UCSD-AML1 (cell line): ENCODE results near the gene FYTTD1.
A peak's percentile ranks its signal among the peaks of the same experiment; 100 is the strongest.
"Not testable (repeated sequence)": the region's sequence is repeated elsewhere in the genome, so short reads cannot be mapped to it uniquely, and the experiment has no call there.

Source experiments
- DNase-seq: peaks from one replicate; lab custom pipeline; 2025; ENCODE audit not compliant: unreplicated experiment; lab: John Stamatoyannopoulos, UW

The FYTTD1 gene

GRCh38 chr3:197749601-197750395 is at the start of gene FYTTD1:
FYTTD1 (plus strand) TSS chr3:197749883; CDS start chr3:197749972, 89 bp downstream.
- peak; percentile 95 for DNase-seq

- no peak for DNase-seq
These were observed 49.6 kb upstream of the FYTTD1 start for GRCh38 chr3:197700095-197700494.

GRCh38 chr3:197701841-197702240 is 47.8 kb upstream of the FYTTD1 start:
- no peak for DNase-seq

GRCh38 chr3:197706658-197707057 is 43.0 kb upstream of the FYTTD1 start:
- no peak for DNase-seq

GRCh38 chr3:197709135-197709534 is 40.5 kb upstream of the FYTTD1 start:
- DNase-seq, result no peak

GRCh38 chr3:197710965-197711364 is 38.7 kb upstream of the FYTTD1 start:
- DNase-seq, result not testable (repeated sequence)

GRCh38 chr3:197711973-197712707 is 37.5 kb upstream of the FYTTD1 start:
- peak; percentile 68 for DNase-seq

GRCh38 chr3:197713477-197713822 is 36.2 kb upstream of the FYTTD1 start:
- no peak for DNase-seq

GRCh38 chr3:197714251-197714650 is 35.4 kb upstream of the FYTTD1 start:
- no peak for DNase-seq

- no peak for DNase-seq
These were observed 30.8 kb upstream of the FYTTD1 start for GRCh38 chr3:197718891-197719290.

GRCh38 chr3:197720694-197721093 is 29.0 kb upstream of the FYTTD1 start:
- no peak for DNase-seq

- no peak for DNase-seq
These were observed 26.9 kb upstream of the FYTTD1 start for GRCh38 chr3:197722734-197723133.

GRCh38 chr3:197727878-197728277 is 21.8 kb upstream of the FYTTD1 start:
- DNase-seq, result not testable (repeated sequence)

GRCh38 chr3:197728487-197728886 is 21.2 kb upstream of the FYTTD1 start:
- no peak for DNase-seq

GRCh38 chr3:197730200-197730599 is 19.5 kb upstream of the FYTTD1 start:
- DNase-seq, result no peak

- DNase-seq, result not testable (repeated sequence)
These were observed 18.9 kb upstream of the FYTTD1 start for GRCh38 chr3:197730770-197731169.

GRCh38 chr3:197731483-197731882 is 18.2 kb upstream of the FYTTD1 start:
- DNase-seq, result not testable (repeated sequence)

- DNase-seq, result no peak
These were observed 16.6 kb upstream of the FYTTD1 start for GRCh38 chr3:197733042-197733441.

- no peak for DNase-seq
These were observed 14.9 kb upstream of the FYTTD1 start for GRCh38 chr3:197734667-197735318.

- DNase-seq, result peak; percentile 57
These were observed 13.6 kb upstream of the FYTTD1 start for GRCh38 chr3:197736010-197736490.

- DNase-seq, result peak; percentile 98
These were observed 13.0 kb upstream of the FYTTD1 start, which contains the start of gene RUBCN for GRCh38 chr3:197736491-197737318. RUBCN (minus strand) TSS chr3:197736904; CDS start chr3:197736719, 185 bp downstream.
